PFSK-1 (cell line): ENCODE data around the gene HACD1.

ENCODE experiments used
- FOXP2 ChIP-seq: optimal IDR thresholded peaks from 2 replicates; pipeline ENCODE3; 2011; ENCODE audit warnings: borderline replicate concordance, control low read depth, inconsistent platforms; ENCODE audit not compliant: insufficient read depth; ENCODE audit errors: extremely low read length, extremely low read depth
- POLR2AphosphoS5 ChIP-seq: IDR thresholded peaks from 2 replicates; pipeline ENCODE4 v1.6.1; 2012; ENCODE audit warnings: low read depth, mild to moderate bottlenecking, control low read depth, low read length, moderate library complexity
- SIN3A ChIP-seq: IDR thresholded peaks from 2 replicates; pipeline ENCODE4 v1.6.1; 2012; ENCODE audit warnings: mild to moderate bottlenecking, low read length, moderate library complexity, borderline replicate concordance; ENCODE audit not compliant: insufficient read depth
- TAF1 ChIP-seq: IDR thresholded peaks from 2 replicates; pipeline ENCODE4 v1.6.1; 2012; ENCODE audit warnings: low read length, control low read depth, borderline replicate concordance; ENCODE audit not compliant: insufficient read depth
- TF ChIP-seq, protein P1 (sequence below), 2 experiments: IDR thresholded peaks; 2 replicates each; pipeline versions ENCODE4 v1.6.1 to v1.8.0; 2011 to 2012; ENCODE audit warnings: low read depth in 2 of 2, low read length in 2 of 2, control low read depth in 1 of 2, inconsistent platforms in 1 of 2, mild to moderate bottlenecking in 1 of 2, moderate library complexity in 1 of 2; ENCODE audit not compliant: insufficient read depth in 1 of 2

HACD1 gene

GRCh38 chr10:17624996-17625395, 7.8 kb upstream of the HACD1 start:
- TF ChIP-seq FOXP2 (no peak), POLR2AphosphoS5 (no peak), SIN3A (no peak), TAF1 (no peak)
- TF ChIP-seq, protein P1, sequence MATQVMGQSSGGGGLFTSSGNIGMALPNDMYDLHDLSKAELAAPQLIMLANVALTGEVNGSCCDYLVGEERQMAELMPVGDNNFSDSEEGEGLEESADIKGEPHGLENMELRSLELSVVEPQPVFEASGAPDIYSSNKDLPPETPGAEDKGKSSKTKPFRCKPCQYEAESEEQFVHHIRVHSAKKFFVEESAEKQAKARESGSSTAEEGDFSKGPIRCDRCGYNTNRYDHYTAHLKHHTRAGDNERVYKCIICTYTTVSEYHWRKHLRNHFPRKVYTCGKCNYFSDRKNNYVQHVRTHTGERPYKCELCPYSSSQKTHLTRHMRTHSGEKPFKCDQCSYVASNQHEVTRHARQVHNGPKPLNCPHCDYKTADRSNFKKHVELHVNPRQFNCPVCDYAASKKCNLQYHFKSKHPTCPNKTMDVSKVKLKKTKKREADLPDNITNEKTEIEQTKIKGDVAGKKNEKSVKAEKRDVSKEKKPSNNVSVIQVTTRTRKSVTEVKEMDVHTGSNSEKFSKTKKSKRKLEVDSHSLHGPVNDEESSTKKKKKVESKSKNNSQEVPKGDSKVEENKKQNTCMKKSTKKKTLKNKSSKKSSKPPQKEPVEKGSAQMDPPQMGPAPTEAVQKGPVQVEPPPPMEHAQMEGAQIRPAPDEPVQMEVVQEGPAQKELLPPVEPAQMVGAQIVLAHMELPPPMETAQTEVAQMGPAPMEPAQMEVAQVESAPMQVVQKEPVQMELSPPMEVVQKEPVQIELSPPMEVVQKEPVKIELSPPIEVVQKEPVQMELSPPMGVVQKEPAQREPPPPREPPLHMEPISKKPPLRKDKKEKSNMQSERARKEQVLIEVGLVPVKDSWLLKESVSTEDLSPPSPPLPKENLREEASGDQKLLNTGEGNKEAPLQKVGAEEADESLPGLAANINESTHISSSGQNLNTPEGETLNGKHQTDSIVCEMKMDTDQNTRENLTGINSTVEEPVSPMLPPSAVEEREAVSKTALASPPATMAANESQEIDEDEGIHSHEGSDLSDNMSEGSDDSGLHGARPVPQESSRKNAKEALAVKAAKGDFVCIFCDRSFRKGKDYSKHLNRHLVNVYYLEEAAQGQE (IDR thresholded peaks at IDR 0.05; ENCODE audit: insufficient read depth in 1 of 2, low read depth in 2 of 2, low read length in 2 of 2): no peak

DNA sequence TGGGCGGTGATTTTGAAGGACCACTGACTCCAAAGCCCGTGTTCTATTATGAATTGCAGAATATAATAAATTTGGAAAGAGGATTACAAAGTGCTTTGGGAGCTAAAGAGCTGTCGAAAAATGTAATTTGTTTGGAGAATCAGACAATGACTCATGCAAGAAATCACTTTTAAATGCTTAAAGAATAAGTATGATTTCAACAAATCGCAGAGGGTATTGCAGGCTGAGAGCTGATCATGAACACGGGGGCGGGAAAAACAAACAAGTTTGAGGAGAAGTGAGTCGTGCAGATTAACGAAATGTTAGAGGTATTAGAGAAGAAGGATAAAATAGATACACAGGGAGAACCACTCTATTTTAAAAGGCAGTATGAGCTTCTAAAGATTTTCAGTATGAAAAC, 4.9 kb upstream of the HACD1 start:
- TF ChIP-seq POLR2AphosphoS5 (no peak), SIN3A (no peak), FOXP2 (no peak), TAF1 (no peak)
- TF ChIP-seq, protein P1 (IDR thresholded peaks at IDR 0.05; ENCODE audit: insufficient read depth in 1 of 2, low read depth in 2 of 2, low read length in 2 of 2): no peak

DNA sequence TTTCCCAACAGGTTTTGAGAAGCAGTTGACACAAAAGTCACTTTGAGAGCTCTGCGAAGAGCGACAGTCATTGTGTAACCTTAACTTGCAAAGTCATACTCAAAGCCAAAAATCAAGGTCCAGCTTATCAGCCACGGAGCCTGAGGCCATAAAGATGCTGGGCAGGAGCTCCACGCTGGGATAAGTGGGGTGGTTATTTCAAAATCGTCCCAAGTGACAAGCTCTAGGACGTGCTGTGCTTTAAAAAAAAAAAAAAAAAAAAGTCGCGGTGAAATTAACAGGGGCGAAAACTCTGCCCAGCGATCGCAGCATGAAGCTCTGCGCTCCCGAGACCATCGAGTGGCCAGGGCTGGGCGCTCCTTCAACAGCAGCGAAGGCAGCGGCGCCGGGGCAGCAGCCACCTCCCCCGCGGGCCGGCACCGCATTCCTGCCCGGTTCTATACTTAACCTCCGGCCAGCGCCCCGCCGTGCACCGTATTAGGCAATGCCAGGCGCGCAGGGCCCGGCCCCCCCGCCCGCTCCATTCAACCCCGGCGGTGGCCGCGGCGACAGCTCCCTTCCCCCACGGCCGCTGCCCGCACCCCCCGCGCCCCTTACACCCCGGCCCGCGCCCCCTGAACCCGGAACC, 657 bp downstream of the HACD1 start:
- TF ChIP-seq SIN3A (no peak), POLR2AphosphoS5 (no peak), FOXP2 (no peak), TAF1 (no peak)
- TF ChIP-seq, protein P1 (IDR thresholded peaks at IDR 0.05; ENCODE audit: insufficient read depth in 1 of 2, low read depth in 2 of 2, low read length in 2 of 2): no peak

- no peak for TF ChIP-seq FOXP2
- no peak for TF ChIP-seq SIN3A
- TF ChIP-seq, protein P1 (IDR thresholded peaks at IDR 0.05; ENCODE audit: insufficient read depth in 1 of 2, low read depth in 2 of 2, low read length in 2 of 2): no peak
- no peak for TF ChIP-seq TAF1
Observed at GRCh38 chr10:17609523-17610079, 7.6 kb downstream of the HACD1 start.
